GM11168 (cell line): ENCODE results near the gene IGLL5.

Source experiments
- in situ Hi-C: fragments of 300-500 bp; cut with MboI; formaldehyde crosslinking; loops from one replicate; pipeline ENCODE4 v1.12.0; 2022; ENCODE audit warnings: low sequenced_read_pairs; ENCODE audit not compliant: unreplicated experiment

The IGLL5 gene

GRCh38 chr22:22943521-22944267 is 56.1 kb downstream of the IGLL5 start:
- in situ Hi-C loops, result no loop called here

GRCh38 chr22:22944268-22944985 is 56.8 kb downstream of the IGLL5 start:
- in situ Hi-C loops, result no loop called here

GRCh38 chr22:22945195-22945594 is 57.6 kb downstream of the IGLL5 start:
- in situ Hi-C loops, result no loop called here
